NCI-H526 (cell line): ENCODE data around the gene HINT1.

Experiments used
- DNase-seq, 2 experiments: peaks; one replicate each; lab custom pipeline; 2025; lab: John Stamatoyannopoulos, UW

The HINT1 gene

DNA sequence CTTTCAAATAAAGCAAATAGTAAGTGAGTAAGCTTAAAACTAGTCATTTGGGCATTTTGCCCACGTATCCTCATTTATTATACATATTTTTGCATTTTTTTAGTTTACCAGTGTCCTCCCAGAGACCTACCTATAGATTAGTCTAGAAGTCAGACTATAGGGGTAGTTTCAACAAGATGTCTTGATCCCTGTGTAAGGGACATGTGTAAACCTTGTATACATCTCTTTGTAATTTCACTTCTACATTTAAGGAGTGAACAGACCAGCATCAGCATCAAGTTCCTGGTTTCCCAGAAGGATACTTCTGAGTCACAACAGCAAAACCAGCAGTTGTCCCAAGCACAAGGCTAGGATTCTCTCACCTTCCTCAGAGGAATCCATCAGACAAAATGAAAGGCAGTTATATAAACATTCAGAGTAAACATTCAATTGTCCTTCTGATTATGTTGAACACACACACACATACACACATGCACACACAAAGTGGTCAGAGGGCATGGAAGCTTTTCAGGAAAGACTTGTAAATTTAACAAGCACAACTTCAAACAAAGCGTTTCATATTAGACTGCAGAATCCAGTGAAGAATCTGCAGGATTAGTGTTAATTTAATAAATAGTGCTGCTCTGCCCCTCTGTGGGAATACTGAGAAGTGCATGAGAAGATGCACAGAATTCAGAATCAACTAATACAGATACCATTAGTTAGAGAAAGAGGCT lies 55.4 kb downstream of the HINT1 start:
- peak in 1 of 2 experiments; percentile 46 for DNase-seq
